ENCODE data around the gene SYNRG. TPM values are rescaled to one million over a fixed set of nuclear protein-coding genes. Genes with fewer than 3 reads are reported as not detected.
A peak's percentile ranks its signal among the peaks of the same experiment; 100 is the strongest.

The SYNRG gene
- total and polyA plus RNA-seq, 2 donors (not counting 3 experiments of a cell fraction or from before 2014, with no cell fraction given): 15.3 to 42.2 TPM

DNA sequence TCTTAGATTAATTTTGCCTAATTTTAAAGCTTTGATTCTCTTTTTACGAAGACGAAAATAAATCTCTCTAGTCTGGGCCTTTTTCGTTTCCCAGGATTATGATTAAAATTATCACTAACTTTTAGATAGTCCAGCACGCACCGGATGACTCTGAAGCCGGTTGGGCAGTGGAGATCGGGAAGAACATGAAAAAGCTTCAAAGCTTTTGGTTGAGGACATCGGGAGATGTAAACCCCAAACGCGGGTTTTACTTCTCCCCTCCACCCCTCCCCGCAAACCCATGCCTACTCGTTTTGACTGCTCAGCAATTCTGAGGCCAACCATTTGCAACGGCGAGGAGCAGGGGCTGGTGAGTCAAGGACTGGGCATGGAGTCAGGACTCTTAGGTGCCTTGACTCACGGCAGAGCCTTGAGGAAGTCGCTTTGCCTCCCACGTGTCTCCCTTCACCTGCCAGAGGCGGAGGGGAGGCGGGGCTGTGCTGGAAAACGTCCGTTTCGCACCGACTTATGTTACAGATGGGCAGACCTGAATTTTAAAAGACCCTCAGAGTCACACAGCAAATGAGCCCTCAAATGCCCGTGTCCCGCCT is 120.5 kb downstream of the SYNRG start:
- H3K36me3 ChIP-seq (ENCODE audit: control insufficient read depth in 2 of 2, extremely low read depth in 1 of 2, insufficient read depth in 2 of 2, low read length in 2 of 2): no peaks in the 10 kb centered on the region
- H3K27me3 ChIP-seq (ENCODE audit: control insufficient read depth in 2 of 2, insufficient read depth in 2 of 2, low read length in 2 of 2): no peaks in the 10 kb centered on the region
- peak; percentile 86 for DNase-seq (ENCODE audit: low read depth, low spot score)
- no peaks in the 10 kb centered on the region for H3K9me3 ChIP-seq (replicated peaks; ENCODE audit: control insufficient read depth, insufficient read depth, low read length)
- BruUV-seq (replicated peaks): no TSS peak
- TF ChIP-seq EZH2 (IDR thresholded peaks at IDR 0.05; ENCODE audit: borderline replicate concordance, low read depth, low read length, severe bottlenecking) (no peak), POLR2A (IDR thresholded peaks at IDR 0.05; ENCODE audit: low read depth, low read length) (no peak), JUN (IDR thresholded peaks at IDR 0.05; ENCODE audit: borderline replicate concordance, insufficient read depth, insufficient read length, low read depth) (peak; percentile 10), POLR2AphosphoS5 (IDR thresholded peaks at IDR 0.05; ENCODE audit: insufficient read depth, low read depth, low read length) (peak; percentile 40), GATA2 (IDR thresholded peaks at IDR 0.05; ENCODE audit: insufficient read depth, insufficient read length, low read depth, low read length) (no peak), FOS (IDR thresholded peaks at IDR 0.05; ENCODE audit: borderline replicate concordance, insufficient read depth, low read length) (peak; percentile 35), MYC (IDR thresholded peaks at IDR 0.05; ENCODE audit: low read depth, low read length) (no peak)
- TF ChIP-seq, protein P1, sequence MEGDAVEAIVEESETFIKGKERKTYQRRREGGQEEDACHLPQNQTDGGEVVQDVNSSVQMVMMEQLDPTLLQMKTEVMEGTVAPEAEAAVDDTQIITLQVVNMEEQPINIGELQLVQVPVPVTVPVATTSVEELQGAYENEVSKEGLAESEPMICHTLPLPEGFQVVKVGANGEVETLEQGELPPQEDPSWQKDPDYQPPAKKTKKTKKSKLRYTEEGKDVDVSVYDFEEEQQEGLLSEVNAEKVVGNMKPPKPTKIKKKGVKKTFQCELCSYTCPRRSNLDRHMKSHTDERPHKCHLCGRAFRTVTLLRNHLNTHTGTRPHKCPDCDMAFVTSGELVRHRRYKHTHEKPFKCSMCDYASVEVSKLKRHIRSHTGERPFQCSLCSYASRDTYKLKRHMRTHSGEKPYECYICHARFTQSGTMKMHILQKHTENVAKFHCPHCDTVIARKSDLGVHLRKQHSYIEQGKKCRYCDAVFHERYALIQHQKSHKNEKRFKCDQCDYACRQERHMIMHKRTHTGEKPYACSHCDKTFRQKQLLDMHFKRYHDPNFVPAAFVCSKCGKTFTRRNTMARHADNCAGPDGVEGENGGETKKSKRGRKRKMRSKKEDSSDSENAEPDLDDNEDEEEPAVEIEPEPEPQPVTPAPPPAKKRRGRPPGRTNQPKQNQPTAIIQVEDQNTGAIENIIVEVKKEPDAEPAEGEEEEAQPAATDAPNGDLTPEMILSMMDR (IDR thresholded peaks at IDR 0.05; ENCODE audit: extremely low read depth in 1 of 2, insufficient read depth in 1 of 2, low read depth in 1 of 2, low read length in 2 of 2): no peak
- TF ChIP-seq, protein P2, sequence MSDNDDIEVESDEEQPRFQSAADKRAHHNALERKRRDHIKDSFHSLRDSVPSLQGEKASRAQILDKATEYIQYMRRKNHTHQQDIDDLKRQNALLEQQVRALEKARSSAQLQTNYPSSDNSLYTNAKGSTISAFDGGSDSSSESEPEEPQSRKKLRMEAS (IDR thresholded peaks at IDR 0.05; ENCODE audit: insufficient read depth, insufficient read length): peak; percentile 52
- H3K27ac ChIP-seq (ENCODE audit: insufficient read depth, low read depth, low read length): peak overlapping the region; percentile 77
- intact Hi-C loops (cut with micrococcal nuclease): loop anchor here (1.0 to 5.0 kb wide), 4 partner anchors 11 to 119 kb away; partner anchors contain the start of gene SYNRG
- H4K20me1 ChIP-seq (replicated peaks; ENCODE audit: control insufficient read depth, extremely low read depth, insufficient read depth, low read length): peaks cover 2% of the 10 kb centered on the region
- no peaks in the 10 kb centered on the region for H3K9me1 ChIP-seq (replicated peaks; ENCODE audit: control insufficient read depth, extremely low read depth, insufficient read depth, low read length)
- dilution Hi-C loops (cut with MboI; ENCODE audit: extremely low pct_ligation_motif_present, low sequenced_read_pairs): no loop called here
- peaks cover 32% of the 10 kb centered on the region for H3K79me2 ChIP-seq (ENCODE audit: control insufficient read depth, insufficient read depth, low read length)
- H2AFZ ChIP-seq (ENCODE audit: low read depth, low read length): peak overlapping the region; percentile 75
- H3K4me1 ChIP-seq (ENCODE audit: control insufficient read depth, extremely low read depth, insufficient read depth, low read length): peaks cover 34% of the 10 kb centered on the region
- no peak for FAIRE-seq
- H3K4me2 ChIP-seq (ENCODE audit: insufficient read depth, low read length): peak overlapping the region; percentile 65
- H3K9ac ChIP-seq (replicated peaks; ENCODE audit: extremely low read depth, insufficient read depth, low read length): peak overlapping the region; percentile 83
- CTCF ChIA-PET: interaction anchor here (1.0 to 1.5 kb wide), 6 partner anchors 8 to 115 kb away, joined by 3 to 6 read pairs (median 4); no protein-coding TSS in a partner anchor
- peak overlapping the region; percentile 0 to 65 (median 65) for H3K4me3 ChIP-seq (replicated peaks in 1 of 3; ENCODE audit: insufficient read depth in 1 of 3, low read depth in 1 of 3, low read length in 3 of 3)
- POLR2A ChIA-PET: interaction anchor here (1.1 kb wide), 1 partner anchor 12 kb away, joined by 8 read pairs; no protein-coding TSS in a partner anchor

Measured in endothelial cell of umbilical vein (primary cell).